HG03575 (cell line): ENCODE results near the gene EPB41L4B.

Source experiments
- ATAC-seq: cut with Tn5 transposase; IDR thresholded peaks from one replicate; pipeline ENCODE4 v1.9.1; 2021; ENCODE audit not compliant: unreplicated experiment, insufficient number of reproducible peaks, low FRiP score; ENCODE audit errors: extremely low read depth

The EPB41L4B gene

DNA sequence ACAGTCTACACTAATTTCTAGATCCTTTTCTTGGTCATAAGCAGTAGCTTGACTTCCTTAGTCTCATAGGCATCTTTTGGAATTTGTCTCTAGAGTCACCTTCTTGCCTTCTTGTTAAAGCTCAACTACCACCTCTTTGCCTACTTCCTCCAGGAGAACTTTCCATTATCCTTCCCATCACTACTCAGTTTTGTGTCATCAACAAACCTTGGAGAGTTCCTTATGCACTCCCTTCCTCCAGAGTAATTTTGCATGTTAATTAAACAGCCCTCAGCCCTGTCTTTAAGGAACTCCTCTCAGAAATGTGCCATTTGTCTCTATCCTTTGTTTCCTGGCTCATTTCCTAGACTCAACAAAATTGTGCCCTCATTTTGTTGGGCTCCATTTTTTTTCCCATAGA lies 4.2 kb upstream of the EPB41L4B start:
- ATAC-seq, result no peak

DNA sequence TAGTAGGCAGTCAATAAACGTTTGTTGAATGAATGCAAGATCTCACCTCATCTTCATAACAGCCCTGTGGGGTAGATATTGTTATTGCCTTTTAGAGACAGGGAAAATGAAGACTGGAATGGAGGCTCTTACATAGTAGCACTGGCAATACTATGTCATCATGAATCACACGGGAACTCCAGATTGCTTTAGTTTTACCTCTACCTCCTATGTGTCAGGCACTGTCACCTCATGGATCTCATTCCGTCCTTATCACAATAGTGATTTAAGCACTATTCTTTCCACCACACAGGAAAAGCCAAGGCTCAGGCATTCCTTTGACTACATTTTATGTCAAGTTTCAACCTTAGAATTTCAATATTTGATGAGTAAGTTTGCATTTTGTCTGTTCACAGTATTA lies 2.9 kb upstream of the EPB41L4B start:
- ATAC-seq, result no peak

DNA sequence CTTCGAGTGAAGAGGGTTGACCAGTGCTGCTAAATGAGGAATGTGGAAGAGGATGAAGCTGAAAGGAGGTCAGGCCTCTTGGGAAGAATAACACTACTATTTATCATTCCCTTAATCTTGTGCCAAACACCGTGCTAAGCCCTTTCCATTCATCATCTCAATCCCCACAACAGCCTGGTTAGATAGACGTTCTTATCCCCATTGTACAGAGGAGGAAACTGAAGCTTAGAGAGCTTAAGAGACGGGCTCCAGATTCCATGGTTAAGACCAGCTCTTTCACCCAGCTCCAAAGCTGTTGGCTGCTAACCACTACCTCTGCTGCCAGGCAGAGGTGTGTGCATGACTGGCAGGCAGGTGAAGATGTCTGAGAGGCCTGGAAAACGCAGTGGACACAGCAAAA lies 868 bp upstream of the EPB41L4B start:
- ATAC-seq, result no peak

DNA sequence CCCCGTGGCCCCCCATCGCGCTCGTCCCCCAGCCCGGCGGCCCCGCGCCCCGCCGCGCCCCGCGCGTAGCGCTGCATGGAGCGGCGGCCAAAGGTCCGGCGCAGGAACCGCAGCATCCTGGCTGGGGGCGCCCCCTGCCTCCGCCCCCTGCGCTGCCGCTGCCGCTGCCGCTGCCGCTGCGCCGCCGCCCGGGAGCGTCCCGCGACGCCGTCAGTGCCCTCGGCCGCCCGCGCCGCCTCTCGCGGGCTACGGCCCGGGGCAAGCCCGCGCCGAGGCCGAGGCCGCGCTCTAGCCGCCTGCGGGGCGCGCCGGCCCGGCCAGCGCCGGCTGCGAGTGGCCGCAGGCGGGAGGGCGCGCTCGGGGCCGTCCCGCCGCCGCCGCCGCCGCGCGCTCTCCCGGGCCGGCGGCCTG lies 523 bp downstream of the EPB41L4B start:
- ATAC-seq, result no peak

DNA sequence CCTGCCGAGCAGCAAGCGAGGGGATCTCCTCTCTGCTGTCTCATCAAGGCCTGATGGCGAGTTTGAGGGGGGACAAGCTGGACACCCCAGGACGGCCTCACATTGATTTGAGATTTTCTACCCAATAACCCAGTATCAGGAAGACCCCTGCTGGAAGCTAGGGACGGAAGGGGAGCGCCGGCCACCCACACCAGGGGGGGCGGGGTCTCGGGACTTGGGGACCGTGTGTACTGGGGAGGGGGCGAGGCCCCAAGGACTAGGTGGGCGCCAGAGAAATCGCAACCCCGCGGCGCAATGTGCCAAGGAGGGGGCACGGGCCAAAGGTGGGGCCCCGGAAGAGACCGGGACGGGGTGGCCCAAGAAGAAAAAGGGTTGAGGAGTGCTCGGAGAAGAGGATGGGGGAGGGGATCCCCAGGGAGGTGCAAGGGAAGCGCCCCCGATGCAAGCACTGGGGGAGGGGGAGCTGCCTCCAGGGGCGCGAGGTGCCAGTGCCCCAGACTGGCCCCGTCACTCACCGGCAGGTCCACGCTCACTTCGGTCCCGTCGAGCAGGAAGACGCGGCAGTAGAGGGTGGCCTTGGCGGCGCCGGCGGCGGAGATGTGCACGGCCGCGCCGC lies 1.1 kb downstream of the EPB41L4B start:
- ATAC-seq, result no peak

DNA sequence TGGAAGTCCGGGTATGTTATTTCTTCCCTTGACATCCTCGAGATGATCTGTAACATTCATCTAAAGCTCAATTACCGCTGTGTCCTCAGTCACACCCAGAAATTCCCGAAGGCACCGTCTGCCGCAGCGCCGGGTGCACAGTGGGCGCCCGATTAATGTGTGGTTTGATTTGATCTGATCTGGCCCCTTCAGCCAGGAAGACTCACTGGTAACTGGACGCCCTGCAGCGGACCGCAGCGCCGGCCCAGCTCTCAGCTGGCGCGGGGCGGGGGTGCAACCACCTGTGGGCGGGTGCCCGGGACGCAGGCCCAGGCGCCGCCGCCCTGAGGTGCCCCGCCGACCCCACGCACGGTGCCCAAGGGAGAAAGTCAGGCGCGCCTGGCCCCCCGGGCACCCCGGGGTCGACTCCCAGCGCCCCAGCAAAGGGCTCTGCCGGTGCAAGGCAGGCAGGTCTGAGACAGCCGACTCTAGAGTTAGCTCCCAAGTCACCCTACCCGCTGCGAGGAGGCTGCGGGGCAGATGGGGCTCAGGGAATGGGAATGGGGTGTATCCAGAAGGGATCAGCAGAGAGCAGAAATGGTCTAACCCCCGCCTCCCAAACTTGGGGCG lies 1.7 kb downstream of the EPB41L4B start:
- no peak for ATAC-seq

DNA sequence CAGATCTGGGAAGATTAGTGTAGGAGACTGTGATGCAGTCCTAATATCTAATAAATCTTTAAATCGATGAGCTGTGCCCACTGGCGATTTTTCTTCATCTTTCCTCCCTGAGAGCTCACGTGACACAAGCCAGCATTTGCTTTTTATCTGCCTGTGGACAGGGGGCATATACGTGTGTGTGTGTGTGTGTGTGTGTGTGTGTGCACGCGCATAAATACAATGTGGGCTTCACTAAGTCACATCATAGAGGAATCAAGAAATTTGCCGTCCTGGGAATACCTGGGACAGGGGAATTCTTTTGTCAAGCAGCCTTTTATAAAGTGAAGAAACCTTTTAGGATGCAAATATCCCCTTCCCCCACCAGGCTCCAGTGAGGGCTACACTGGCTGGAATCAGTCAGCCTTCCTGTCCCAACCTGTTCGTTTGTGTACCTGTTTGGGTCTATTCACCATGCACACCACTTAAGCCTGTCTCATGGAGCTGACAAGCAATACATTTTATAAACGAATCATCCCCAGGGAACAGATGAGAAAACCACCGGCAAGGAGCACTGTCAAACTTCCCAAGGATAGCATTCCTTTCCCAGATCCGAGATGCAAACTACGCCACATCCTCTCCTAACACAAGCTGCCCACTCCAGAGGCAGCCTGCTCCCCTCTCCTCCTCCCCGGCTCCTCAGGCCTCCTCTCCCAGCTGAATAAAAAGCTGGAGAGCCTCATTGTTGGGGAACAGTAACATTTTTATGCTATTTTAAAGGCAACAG lies 2.7 kb downstream of the EPB41L4B start:
- ATAC-seq, result no peak

DNA sequence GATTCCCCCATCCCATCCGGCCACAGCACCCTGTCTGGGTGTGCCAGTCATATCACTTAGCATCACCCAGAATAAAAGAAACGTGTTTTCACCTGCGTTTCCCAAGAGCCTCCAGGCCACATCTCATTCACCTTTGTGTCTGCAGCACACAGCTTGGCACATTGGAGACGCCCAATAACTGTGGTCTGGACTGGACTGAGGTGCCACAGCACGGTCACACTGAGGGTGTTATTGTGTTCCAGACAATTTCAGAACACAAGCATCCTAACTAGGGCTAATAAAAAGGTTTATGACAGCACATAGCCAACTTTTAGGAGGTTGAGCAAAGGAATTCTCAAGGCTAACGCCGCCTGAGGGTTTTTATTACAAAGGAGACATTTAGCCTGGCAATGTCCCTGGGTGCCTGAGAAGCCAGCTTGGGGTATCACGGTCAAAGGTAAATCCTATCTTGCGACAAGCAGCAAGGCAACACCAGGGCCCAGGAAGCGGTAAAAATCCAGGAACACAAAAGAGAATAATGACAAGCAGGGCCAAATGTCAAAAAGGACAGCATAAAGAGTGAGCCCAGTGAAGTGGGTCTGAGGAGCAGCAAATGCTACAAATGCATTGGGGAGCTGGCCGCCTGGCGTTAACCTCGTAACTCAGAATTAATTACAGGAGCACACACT lies 3.4 kb downstream of the EPB41L4B start:
- no peak for ATAC-seq

DNA sequence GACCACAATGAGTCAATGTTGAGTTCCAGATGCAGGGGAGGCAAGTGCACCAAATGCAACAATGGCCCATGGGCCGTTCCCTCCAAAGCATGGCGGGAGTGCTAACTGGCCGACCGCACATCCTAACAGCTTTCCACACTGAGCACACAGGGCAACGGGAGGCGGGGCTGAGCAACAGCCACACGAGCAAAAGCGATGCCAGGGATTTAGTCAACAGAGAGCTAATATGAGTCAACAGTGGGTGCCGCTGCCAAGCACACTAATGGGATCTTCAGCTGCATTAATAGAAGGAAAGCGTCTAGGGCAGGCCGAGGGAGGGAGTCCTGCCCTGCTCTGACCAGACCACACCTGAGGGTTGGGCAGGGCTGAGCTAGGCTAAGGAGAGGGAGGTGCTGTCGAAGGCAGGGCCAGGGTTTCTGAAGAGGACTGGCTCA lies 4.6 kb downstream of the EPB41L4B start:
- no peak for ATAC-seq

DNA sequence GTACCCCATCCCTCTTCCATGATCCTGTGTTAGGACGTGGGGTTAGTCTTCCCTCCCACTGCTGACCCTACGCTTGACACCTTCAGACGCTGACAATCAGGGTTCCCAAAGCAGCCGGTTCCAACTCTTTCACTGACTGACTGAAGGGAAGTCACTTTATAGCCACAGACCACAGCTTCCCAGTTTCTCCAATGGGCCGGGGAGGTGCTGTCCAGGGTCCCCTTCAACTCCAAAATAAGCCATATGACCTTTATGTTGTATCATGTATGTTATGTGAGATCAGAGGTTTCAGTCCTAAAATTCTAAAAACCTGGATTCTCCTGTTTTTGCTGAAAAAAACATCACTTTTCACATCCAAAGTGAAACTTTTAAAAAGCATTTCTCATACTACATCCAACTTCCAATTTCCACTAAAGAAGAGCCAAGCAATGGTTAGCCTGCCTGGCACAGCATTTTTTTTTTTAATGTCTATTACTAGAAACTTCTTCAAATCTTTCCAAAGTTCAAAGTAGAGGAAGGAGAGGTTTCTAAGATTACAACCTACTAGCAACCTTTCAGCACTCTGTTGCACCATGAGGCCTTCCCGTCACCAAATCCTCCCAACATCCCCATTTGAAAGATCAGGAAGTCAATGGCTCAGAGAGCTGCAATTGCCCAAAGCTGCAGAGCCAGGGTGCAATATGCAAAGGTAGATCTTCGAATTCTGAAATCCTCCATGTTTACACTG lies 5.2 kb downstream of the EPB41L4B start:
- ATAC-seq, result no peak

DNA sequence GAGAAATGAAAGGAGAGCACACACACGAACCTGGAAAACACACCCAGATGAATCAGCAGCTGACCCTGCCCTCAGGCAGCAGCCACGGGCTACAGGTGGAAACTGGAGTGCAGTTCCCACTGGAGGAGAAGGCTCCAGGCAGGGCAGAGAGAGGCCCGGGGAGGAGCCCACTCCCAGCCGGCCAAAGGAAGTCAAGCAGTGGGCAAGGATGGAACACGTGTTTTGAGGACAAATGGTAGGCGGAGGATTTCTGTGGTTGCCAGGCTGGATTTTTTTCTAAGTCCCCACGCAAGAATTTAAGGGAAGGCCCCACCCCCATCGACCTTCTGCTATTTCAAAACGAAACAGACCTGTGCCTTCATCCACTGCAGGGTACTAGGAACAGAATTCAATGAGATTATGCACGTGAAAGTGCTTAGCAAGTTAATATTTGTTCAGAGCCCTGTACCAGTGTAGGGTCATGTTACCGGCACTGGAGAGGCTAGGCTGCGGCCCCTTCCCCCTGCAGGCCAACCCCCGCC lies 6.8 kb downstream of the EPB41L4B start:
- no peak for ATAC-seq

DNA sequence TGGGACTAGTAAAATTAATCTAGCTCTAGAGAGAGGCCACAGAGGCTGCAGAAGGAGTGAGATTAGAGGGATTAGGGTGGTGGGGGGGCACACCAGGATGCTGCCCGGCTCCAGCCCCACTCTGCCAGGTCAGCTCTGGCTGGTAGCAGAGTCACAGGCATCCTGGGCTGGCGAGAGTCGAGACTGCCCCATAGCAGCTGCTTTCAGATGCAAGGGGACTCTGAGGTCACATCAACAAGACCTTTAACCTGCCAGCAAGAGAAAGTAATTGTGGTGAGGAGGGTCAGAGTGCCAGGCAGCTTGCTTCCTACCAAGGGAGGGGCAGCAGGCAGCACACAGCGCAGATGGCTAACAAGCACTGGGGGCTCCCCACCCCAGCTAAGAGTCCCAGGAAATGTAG lies 7.5 kb downstream of the EPB41L4B start:
- ATAC-seq, result no peak

DNA sequence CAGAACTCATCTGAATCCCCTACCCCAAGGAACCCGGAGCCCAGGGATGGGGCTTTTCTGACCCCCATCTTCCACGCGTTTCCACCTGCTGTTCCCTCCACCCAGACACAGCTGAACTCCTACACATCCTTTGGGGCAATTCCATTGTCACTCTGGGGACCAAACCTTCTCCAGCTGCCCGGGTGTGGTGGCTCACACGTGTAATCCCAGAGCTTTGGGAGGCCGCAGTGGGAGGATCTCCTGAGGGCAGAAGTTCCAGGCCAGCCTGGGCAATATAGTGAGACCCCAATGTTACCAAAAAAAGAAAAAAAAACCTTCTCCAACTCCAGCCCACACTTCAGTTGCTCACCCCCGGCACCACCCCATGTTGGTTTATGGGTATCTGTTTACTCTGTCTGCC lies 8.1 kb downstream of the EPB41L4B start:
- ATAC-seq, result no peak

DNA sequence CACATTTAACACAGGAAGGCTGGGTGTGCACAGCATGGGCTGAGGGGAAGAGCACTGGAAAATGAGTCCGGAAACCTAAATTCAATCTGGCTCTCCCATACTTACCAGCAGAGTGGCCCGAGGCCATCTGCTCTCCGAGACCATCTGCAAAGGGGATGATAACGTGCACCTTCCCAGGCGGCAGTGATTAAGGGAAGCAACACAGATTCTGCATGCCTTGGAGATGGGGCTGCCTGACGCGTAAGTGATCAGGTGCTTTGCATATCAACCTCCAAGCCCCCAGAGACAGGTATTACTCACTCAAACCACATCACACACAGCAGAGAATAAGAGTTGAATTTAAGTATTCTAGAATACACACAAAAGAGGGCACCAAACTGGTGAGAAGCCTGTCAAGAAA lies 9.1 kb downstream of the EPB41L4B start:
- no peak for ATAC-seq

DNA sequence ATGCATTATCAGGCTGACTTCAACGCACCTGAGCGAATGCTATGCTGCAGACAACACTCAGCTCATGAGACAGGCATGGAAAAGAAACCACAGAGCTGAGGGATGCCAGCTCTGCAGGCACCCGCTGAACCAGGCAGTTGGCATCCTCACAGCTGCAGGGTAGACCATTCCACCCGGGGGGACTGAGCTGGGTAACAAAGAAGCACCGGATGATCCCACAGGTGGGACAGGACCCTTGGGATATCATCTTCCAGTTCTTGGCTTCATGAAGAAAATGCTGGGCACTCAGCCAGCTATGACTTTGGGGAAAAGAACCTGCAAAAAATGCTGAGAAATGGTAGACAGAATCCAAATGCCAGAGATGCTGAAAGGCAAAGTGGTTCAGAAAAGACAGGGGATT lies 9.6 kb downstream of the EPB41L4B start:
- no peak for ATAC-seq

DNA sequence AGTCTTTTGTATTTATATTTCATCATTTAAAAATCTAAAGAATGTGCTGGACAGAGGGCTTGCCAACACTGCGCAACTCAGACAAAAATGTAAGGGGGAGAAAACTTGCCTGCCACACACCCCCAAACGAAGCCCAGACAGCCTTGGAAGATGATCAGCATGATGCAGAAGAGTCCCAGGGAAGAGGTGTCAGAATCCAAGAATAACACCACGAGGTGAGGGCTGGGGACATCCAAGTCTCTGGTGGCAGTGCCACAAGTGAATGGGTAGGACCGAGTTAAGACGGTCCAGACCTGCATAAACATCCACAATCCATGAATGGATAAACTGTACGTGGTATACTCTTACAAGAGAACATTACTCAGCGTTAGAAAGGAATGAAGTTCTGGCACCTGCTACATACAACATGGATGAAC lies 10.4 kb downstream of the EPB41L4B start:
- no peak for ATAC-seq

DNA sequence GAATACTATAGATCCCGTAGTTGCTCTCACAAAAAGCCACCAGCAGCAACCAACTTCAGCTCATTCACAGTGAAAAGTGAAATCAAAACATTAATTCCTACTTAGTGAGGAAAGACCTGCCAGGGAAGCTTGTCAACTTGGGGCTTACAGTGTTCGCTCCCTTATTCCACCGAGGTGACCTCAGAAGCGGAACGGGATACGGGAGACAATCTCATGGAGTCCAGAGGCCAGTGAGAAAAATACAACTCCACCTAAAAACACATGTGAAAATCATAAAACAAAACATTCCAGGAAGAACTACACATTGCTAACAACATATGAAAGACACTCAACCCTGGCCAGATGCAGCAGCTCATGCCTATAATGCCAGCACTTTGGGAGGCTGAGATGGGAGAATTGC lies 11.6 kb downstream of the EPB41L4B start:
- ATAC-seq, result no peak

DNA sequence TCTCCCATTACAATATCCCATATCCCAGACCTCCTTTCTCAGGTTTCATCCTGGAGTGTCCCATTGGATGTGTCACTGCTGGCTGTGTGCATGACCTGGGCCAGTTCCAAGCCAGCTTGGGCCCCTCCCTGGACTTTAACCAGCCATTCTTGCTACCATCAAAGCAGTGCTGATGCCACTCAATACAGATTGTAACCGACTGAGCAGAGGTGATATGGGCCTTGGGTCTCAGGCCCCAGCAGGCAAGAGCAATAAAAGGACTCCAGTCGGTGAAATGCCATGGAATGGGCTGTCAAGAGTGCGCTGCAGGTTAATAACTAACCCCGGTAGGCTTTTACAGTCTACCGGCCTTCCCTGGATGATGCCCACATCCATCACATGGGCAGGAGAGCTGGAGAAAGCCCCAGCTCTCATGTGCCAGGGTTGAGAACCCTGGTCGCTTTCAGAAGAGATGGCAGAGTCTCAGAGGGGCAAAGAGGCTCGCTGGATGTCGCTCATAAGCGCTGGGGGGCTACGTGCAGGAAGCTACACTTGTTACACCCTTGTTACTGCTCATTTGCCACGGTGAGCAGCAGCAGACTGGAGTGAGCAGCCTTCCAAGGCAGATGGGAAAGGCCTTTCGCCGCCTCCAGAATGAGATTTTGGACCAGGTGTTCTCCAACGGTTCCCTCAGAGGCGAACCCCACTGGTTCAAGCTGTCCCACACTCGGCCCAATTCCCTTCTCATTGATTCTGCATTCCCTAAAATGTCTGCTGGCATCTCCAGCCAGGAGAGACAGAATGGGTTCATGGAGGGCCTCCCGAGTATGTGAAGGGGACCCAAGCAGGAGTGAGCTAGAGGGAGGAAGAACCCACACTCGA lies 13.2 kb downstream of the EPB41L4B start:
- no peak for ATAC-seq
